Esophagus squamous epithelium (tissue), 5 donors: ENCODE data around the gene NTS. TPM values are rescaled to one million over a fixed set of nuclear protein-coding genes. Genes with fewer than 3 reads are reported as not detected.

Experiments used
- DNase-seq: peaks from one replicate; lab custom pipeline; 2025; lab: John Stamatoyannopoulos, UW
- H3K27ac ChIP-seq, 4 donors: fragments of 200-600 bp; sonication (generic); one replicate each; pipeline ENCODE4 v1.5.1; 2016 to 2019; ENCODE audit warnings: mild to moderate bottlenecking in 1 of 4
- H3K27me3 ChIP-seq, 4 donors: fragments of 200-600 bp; sonication (generic); 1 replicate in 3 of 4; 2 replicates in 1 of 4; pipeline versions ENCODE4 v1.5.1 to v1.6.0; 2017 to 2021; ENCODE audit warnings: antibody characterized with exemption in 1 of 4
- H3K36me3 ChIP-seq, 3 donors: fragments of 200-600 bp; sonication (generic); one replicate each; pipeline ENCODE4 v1.5.1; 2016 to 2019
- H3K4me1 ChIP-seq, 3 donors: fragments of 200-600 bp; sonication (generic); one replicate each; pipeline ENCODE4 v1.5.1; 2017 to 2019
- H3K4me3 ChIP-seq, 4 donors: fragments of 200-600 bp; sonication (generic); 1 replicate in 3 of 4; 2 replicates in 1 of 4; pipeline ENCODE4 v1.5.1; 2016 to 2019; ENCODE audit warnings: mild to moderate bottlenecking in 2 of 4, moderate library complexity in 1 of 4
- H3K9me3 ChIP-seq, 3 donors: fragments of 200-600 bp; sonication (generic); one replicate each; pipeline ENCODE4 v1.5.1; 2016 to 2019
- POLR2A ChIP-seq, 4 donors: fragments of 450-650 bp; IDR thresholded peaks; one replicate each; pipeline ENCODE4 v1.6.1; 2017; ENCODE audit warnings: antibody characterized with exemption in 4 of 4, mild to moderate bottlenecking in 4 of 4, moderate library complexity in 3 of 4
- WGBS, 2 donors: methylation state at CpG; one replicate each; pipeline ENCODE4 v1.1.5; 2018; 5-methylcytosine and 5-hydroxymethylcytosine counted together
- intact Hi-C: fragments of 100-400 bp; cut with DNase I; formaldehyde crosslinking; loops from one replicate; pipeline ENCODE4 v1.15.0; 2022
- total RNA-seq, 4 donors: library from RNA; depleted of rRNA; stranded (reverse); fragments of >200 nt; gene quantifications; one replicate each; pipeline ENCODE4 v1.1.0, GENCODE V29; 2016
- TF ChIP-seq, protein P1 (sequence below), 6 experiments: fragments of 450-650 bp in 4 of 6; fragments of 200-600 bp in 2 of 6; sonication (generic) in 2 of 6; IDR thresholded peaks; one replicate each; pipeline ENCODE4 v1.5.1; 2016 to 2019; ENCODE audit warnings: antibody characterized with exemption in 6 of 6, mild to moderate bottlenecking in 4 of 6, moderate library complexity in 4 of 6
- donor health status: DM: yes; HTN: yes; CAD: no.

The NTS gene, protein sequence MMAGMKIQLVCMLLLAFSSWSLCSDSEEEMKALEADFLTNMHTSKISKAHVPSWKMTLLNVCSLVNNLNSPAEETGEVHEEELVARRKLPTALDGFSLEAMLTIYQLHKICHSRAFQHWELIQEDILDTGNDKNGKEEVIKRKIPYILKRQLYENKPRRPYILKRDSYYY
- total RNA-seq, result 1 to 10 TPM in 1 of 4 donors, not detected in 3; 5.0 TPM

DNA sequence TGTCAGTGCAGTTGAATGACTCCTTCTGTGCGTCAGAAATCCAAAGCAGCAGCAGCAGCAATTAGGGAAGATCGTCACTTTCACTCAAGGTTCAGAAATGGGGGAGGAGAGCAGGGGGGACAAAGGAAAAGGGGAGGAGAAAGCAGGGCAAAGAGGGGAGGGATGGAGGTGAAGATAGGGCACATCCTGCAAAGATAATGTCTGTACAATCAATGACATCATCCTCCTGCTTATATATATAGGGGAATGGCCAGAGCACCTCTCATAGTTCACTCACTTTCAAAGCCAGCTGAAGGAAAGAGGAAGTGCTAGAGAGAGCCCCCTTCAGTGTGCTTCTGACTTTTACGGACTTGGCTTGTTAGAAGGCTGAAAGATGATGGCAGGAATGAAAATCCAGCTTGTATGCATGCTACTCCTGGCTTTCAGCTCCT lies at the start of gene NTS:
Gene NTS (plus strand): TSS at position 265 of the 431 bp plus-strand sequence. CDS start 109 bp downstream, at position 374.
- TF ChIP-seq POLR2A (IDR thresholded peaks at IDR 0.05), result no peak
- TF ChIP-seq, protein P1, sequence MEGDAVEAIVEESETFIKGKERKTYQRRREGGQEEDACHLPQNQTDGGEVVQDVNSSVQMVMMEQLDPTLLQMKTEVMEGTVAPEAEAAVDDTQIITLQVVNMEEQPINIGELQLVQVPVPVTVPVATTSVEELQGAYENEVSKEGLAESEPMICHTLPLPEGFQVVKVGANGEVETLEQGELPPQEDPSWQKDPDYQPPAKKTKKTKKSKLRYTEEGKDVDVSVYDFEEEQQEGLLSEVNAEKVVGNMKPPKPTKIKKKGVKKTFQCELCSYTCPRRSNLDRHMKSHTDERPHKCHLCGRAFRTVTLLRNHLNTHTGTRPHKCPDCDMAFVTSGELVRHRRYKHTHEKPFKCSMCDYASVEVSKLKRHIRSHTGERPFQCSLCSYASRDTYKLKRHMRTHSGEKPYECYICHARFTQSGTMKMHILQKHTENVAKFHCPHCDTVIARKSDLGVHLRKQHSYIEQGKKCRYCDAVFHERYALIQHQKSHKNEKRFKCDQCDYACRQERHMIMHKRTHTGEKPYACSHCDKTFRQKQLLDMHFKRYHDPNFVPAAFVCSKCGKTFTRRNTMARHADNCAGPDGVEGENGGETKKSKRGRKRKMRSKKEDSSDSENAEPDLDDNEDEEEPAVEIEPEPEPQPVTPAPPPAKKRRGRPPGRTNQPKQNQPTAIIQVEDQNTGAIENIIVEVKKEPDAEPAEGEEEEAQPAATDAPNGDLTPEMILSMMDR (IDR thresholded peaks at IDR 0.05), result no peak
- no peaks in the 10 kb centered on the region for H3K27me3 ChIP-seq
- intact Hi-C loops, result no loop called here
- H3K9me3 ChIP-seq, result no peaks in the 10 kb centered on the region
- no peaks in the 10 kb centered on the region for H3K36me3 ChIP-seq
- DNase-seq, result no peak
- H3K4me3 ChIP-seq, result no peak within 1 kb of the TSS
- no peaks in the 10 kb centered on the region for H3K4me1 ChIP-seq
- WGBS, 2 donors, result 34 to 60% methylated on average over 3 of the region's 3 CpGs
- no peak within 1 kb of the TSS for H3K27ac ChIP-seq

DNA sequence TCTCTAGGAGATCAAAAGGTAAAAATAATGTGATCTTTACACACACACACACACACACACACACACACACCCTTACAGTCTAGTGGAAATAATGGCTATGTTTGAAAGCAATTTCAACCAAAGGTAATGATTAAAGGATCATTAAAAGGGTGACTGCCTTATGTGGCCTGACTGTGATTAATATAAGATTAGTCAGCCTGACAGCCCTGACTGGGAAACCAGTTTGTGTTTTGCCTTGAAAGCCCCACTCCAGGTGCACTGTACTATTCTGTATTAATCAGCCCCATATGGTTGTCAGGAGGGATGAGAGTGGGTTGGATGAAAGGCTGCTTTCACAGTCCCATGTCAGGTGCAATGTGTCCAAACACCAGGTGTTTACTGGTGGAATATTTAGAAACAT lies 48.3 kb upstream of the NTS start:
- no peak for DNase-seq
- TF ChIP-seq, protein P1 (IDR thresholded peaks at IDR 0.05), result no peak
- no peak for TF ChIP-seq POLR2A (IDR thresholded peaks at IDR 0.05)
- Histone ChIP-seq H3K27ac (no peak overlapping the region), H3K4me3 (no peak overlapping the region), H3K9me3 (no peaks in the 10 kb centered on the region), H3K4me1 (peaks cover 0 to 51% (median 4%) of the 10 kb centered on the region in 3 donors), H3K27me3 (no peaks in the 10 kb centered on the region), H3K36me3 (no peaks in the 10 kb centered on the region)
- intact Hi-C loops, result no loop called here

DNA sequence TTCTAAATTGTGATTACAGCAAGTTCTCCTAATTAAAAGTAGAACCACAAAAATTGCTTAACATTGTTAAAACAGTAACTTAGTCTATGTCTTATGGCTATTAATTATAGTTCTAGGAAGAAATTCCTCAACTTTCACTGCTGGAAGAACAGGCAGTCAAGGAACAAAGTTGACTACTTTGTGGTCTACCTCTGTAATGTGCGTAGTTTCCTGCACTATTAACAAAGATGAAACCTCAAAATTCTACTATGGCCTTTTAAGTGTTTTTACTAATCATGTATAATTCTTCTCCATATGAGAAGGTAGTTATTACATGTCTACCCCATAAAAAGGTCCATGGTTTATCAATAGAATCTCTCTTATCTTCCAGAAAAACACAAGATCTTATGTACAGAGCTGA lies 45.5 kb upstream of the NTS start:
- Histone ChIP-seq H3K27ac (no peak overlapping the region), H3K27me3 (no peaks in the 10 kb centered on the region), H3K4me1 (peaks cover 0 to 69% (median 4%) of the 10 kb centered on the region in 3 donors), H3K4me3 (no peak overlapping the region), H3K9me3 (no peaks in the 10 kb centered on the region), H3K36me3 (no peaks in the 10 kb centered on the region)
- WGBS, 2 donors, result 93 to 100% methylated on average over 1 of the region's 1 CpG
- intact Hi-C loops, result no loop called here
- no peak for DNase-seq
- TF ChIP-seq POLR2A (IDR thresholded peaks at IDR 0.05), result no peak
- TF ChIP-seq, protein P1 (IDR thresholded peaks at IDR 0.05), result no peak

DNA sequence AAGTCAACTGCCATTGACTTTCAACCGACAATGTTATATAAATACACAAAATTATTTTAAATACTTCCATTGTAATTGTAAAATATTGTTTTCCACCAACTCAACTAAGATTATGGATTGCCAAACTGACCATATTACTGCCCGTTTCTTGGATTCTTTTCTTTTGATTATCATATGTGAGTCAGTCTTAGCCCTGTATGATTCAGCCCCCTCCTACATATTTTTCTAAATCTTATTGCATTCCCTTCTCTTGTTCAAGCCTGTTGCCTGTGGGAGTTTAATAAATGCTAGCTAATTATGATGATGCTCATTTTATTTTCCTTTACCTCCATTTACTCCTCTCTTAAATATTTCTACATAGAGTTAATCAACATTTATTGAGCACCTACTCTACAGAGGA lies 44.7 kb upstream of the NTS start:
- DNase-seq, result no peak
- Histone ChIP-seq H3K4me1 (peaks cover 0 to 72% (median 4%) of the 10 kb centered on the region in 3 donors), H3K27me3 (no peaks in the 10 kb centered on the region), H3K4me3 (no peak overlapping the region), H3K36me3 (no peaks in the 10 kb centered on the region), H3K27ac (no peak overlapping the region), H3K9me3 (no peaks in the 10 kb centered on the region)
- TF ChIP-seq POLR2A (IDR thresholded peaks at IDR 0.05), result no peak
- TF ChIP-seq, protein P1 (IDR thresholded peaks at IDR 0.05), result no peak
- intact Hi-C loops, result no loop called here
- WGBS, 2 donors, result 44 to 47% methylated on average over 2 of the region's 2 CpGs

DNA sequence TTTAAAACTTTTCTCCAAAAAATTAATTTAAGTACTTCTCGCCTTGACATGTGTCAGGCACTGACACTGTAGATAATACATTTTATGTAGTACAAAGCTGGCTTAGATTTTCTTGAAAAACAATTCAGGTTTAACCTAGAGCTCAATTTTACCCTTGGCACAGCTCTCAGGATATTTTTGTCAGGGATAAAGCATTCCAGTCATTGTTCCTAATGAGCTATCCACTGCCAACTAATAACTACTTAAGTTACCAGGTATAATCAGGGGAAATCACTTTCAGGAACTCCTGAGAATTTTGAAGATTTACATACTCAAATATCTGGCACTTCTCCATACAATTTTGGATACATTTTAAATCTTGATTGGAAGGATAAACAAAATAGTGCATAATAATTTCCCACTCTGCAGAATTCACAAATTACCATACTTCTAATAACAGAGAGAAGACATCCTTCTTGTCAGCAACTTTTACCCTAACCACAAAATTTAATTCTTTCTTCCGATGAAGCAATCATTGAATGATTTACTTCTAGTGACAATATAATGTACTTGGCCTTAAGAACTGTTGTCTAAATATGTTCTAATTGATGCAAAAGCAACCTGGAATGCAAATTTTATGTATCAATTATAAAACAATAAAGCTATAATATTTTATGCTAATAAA lies 42.6 kb upstream of the NTS start:
- Histone ChIP-seq H3K36me3 (no peaks in the 10 kb centered on the region), H3K9me3 (no peaks in the 10 kb centered on the region), H3K4me3 (peak overlapping the region in 2 of 4 donors; percentile 14 to 21), H3K27me3 (no peaks in the 10 kb centered on the region), H3K27ac (peak overlapping the region in 2 of 4 donors; percentile 14 to 16), H3K4me1 (peaks cover 0 to 58% (median 4%) of the 10 kb centered on the region in 3 donors)
- WGBS, 2 donors, result 39 to 40% methylated on average over 2 of the region's 2 CpGs
- no peak for TF ChIP-seq POLR2A (IDR thresholded peaks at IDR 0.05)
- TF ChIP-seq, protein P1 (IDR thresholded peaks at IDR 0.05), result no peak
- intact Hi-C loops, result no loop called here
- no peak for DNase-seq
